Activated T-helper 9 cell treated with anti-CD3 and anti-CD28 coated beads, Interleukin-2, amount 50 U/mL, for 16 hours (primary cell): ENCODE data around the gene AFF2.

Source experiments
- DNase-seq: peaks from one replicate; pipeline ENCODE4 v3.0.0-alpha.2; 2020; ENCODE audit warnings: low read depth

The AFF2 gene

DNA sequence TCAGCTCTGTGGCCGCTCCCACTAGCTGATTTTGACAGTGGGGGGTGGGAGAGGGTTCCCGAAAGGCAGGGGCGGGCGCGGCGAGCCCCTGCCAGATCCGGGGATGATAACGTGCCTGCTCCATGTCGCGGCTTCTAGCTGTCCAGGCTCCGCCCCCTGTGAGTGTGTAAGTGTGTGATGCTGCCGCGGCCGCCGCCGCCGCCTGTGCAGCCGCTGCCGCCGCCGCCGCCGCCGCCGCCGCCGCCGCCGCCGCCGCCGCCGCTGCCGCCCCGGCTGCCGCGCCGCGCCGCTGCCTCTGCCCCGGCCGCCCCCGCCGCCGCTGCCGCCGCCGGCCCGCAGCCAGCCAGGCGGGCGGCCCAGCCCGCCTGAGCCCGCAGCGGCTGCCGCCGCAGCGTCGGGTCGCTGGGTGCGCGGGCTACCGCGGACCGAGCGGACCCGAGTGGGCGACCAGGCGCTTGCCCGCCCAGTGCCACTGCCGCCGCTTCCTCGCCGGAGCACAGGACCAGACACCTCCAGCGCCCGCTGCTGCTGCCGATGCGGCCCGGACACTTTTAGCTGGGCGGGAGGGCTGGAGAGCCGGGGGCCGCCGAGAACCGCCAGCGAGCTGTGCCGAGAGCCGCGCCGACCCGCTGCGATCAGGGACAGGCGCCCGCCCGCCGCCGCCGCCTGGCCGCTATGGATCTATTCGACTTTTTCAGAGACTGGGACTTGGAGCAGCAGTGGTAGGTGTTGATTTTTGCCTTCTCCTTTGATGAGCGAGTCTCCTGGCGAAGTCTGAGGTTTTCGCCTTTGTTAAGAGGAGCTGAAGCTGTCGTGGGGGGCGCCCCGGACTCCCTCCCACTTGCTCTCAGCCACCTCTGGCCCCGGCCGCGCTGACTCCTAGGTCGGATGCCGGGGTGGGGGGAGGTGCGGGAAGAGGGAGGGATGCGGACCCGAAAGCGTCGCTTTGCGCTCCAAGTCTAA lies at the start of gene AFF2:
TSS of gene AFF2 (plus strand) at position 195 of the 963 bp plus-strand sequence. CDS start at position 676, 481 bp downstream.
- DNase-seq, result peak; percentile 19

GRCh38 chrX:148457279-148457678 lies 43.1 kb upstream of the AFF2 start:
- no peak for DNase-seq

DNA sequence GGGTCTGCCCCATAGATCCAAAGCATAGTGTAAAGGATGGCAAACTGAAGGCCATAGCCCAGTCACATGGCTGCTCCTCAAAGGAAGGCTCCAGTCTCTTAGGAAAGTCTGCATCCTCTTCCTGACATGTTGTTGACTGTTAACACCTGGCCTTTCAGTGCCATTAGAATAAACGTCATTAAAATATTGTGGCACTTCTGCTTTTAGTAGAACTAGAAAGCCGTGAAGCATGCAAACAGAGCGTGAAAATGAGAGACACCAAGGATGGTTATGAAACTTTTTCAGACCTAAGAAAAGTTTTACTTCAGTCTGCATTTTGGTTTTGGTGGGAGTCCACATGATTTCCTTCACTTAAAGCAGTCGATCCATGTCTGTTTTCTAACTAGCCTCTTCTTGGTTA lies 41.1 kb upstream of the AFF2 start:
- no peak for DNase-seq

DNA sequence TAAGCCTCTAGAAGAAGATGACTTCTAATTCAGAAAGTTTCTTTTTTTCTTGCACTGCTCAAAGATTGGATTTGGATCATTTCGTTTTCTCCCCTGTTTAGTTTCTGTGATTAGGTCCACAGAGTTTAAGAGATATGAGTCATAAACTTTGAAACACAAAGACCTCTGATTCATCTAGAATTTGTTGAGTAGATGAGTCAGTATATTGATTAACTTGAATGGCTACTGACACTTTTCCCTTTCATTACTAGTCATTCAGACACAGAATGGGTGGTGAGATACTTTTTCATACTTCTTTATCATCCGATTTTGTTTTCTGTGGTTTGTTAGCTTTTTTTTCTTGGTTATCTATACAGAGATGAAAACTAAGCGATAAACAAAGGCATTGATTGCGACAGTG lies 34.1 kb upstream of the AFF2 start:
- DNase-seq, result no peak

GRCh38 chrX:148470324-148470723 lies 30.1 kb upstream of the AFF2 start:
- DNase-seq, result no peak

DNA sequence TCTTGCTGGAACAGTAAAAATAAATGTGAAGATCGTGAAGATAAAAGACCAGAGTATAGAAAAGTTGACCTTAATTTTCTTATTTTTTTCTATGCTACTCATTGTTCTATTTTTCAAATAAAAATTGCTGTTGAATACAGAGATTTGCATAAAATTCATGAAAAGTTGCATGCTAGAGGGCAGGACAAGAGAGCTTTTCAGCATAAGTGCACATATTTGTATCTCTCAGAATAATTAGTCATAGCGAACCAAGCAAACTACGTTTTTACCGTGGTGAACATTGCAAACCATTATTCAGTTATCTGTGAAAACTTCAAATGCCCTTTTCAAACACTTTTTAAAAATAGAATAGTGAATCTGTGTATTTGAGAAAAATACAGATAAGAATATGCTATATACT lies 26.4 kb upstream of the AFF2 start:
- no peak for DNase-seq

DNA sequence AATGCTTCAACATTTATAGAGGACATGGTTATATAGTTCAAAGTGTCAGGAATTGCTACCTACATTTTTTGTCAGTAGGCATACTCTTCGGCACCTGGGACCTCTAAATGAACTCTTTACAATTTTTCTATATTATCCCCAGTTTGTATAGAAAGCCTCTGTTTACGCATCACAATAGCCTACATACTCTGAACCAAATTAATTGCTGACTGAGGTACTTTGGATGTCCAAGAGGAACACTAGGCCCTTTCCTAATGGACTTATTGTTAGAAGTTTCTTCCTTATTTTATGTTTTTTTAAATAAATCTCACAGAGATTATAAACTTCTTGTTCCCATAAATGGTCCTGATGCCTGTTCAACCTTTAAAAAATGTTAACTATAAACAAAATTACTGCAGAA lies 8.4 kb upstream of the AFF2 start:
- no peak for DNase-seq

GRCh38 chrX:148495176-148495575 lies 5.2 kb upstream of the AFF2 start:
- DNase-seq, result no peak

DNA sequence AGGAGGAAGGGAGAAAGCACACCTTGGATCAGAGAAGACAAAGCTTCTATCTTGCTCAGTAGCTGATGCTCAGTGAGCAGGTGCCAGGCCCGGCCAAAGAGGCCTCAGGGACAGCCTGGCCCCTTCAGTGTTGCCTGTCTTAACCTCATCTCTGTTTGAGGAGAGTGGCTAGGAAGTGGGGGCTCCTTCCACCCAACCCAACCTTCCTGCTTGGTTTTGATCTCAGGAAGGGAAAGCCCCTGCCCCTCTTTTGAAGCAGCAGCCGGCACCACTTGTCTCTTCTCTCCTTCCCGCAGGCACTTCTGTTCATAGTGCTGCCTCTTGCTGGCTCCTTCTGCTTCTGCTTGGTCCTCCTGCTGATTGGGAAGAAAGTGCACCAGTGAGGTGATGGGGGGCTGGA lies 2.4 kb upstream of the AFF2 start:
- DNase-seq, result no peak

DNA sequence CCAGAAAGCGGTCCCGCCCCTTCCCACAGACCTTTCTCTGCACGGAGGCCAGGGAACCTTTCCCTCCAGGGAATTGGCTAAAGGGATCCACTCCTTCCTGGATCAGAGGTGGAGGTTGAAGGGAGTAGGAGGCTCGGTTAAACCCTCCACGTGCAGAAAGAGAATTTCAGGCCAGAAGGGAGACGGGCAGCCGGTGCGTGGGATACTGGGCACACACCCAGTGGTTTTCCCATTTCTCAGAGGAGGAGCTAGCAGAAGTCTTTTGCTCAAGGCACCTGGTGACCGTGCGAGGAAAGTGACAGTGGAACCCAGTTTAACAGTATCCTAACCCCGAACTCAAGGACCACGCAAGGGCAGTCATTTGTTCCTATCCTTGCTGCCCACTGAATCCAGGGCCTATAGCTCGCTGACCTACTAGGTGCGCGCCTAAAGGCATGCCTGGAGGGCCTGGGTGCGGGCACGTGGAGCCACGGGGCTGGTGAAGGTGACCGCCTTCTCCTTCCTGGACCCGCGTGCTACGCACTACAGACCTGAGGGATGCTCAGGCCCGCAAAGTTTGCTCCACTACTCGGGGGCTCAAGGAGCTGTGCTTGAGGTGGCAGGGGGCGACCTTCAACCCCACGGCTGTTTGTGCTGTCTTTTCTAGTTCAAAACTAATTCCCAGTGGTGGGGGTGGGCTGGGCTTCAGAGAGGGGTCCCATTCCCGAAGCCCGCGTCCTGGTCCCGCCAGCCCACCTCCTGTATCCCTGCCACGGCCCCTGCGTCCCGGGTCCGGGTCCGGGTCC lies 587 bp upstream of the AFF2 start:
- DNase-seq, result no peak

DNA sequence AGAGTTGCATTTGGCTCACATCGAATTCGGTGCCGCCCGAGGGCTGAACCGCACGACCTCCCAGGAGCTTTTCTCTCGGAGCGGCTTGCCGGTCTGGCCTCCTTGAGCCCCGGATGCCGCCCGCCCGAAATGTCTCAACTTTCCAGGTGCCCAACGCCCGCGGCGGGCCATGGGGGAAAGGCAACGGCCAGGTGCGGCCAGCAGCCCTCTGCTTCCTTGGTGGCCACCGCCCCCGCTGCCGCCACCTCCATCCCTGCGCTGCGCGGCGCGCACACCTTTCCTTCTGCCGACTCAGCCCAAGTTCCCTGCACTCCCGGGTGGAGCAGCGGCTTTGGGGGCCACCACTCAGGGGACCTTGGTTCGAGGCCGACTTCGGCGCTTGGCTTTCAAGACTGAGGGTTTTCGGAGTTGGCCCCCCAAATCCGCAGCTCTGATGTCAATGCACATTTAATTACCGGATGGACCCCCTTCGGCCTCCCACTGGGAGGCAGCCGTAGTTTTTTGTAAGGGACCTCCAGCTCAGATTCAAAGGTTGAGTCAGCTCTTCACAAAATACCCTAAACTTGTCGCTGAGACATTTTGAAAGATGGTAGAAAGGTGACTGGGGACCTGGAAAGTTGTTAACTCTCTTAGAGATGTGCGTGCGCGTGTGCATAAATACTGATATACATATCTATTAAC lies 1.1 kb downstream of the AFF2 start:
- DNase-seq, result no peak

DNA sequence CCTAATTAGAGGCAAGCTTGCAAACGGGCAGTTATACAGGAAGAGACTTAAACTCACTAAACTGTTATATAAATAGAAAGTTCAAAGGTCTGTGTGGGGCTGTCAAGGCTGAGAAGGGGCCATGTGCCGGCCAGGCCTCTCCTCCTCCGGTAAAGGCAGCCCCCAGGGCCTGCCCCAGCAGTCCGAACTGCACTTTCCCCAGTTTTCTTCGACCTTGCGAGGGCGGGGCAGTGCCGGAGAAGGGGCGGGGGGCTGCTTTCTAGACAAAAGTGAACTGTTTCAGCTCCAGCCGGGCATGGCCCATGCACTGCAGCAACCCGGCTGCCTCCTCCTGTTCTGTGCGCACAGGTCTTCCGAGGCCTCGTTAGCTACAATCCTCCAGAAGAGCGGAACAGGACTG lies 4.1 kb downstream of the AFF2 start:
- no peak for DNase-seq

DNA sequence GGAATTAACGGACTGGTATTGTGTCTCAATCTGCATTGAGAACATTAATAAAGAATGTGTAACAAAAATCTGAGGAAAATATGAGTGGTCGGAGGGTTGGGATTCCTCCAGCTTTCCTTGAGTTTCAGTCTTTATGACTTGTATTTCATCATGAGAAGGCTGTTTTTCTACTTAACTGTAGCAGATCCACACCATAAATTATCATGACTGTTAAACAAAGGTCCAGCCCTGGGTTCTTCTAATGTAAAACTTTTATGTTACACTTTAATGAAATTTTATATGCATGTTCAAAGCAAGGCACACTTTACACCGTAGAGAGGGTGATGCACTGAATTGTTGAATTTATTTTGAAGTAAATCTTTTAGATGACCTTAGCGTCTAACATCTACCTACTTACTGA lies 7.0 kb downstream of the AFF2 start:
- DNase-seq, result no peak

DNA sequence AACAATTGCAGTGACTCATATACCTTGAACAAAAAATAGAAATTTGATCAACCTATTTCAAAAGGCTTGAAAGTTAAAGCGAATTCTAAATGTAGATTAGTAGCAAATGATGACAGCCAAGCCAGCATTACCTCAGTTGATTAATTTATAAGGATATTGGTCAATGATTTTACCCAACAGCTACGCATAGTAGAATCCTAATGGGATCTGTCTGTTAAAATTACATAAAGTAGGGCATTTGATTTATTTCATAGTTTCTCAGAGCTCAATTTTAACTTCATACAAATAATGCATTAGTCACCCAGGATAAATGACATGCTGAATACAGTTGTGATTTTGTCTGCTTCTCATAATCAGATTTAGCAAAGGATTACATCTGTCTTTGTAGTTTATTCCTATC lies 12.0 kb downstream of the AFF2 start:
- no peak for DNase-seq

DNA sequence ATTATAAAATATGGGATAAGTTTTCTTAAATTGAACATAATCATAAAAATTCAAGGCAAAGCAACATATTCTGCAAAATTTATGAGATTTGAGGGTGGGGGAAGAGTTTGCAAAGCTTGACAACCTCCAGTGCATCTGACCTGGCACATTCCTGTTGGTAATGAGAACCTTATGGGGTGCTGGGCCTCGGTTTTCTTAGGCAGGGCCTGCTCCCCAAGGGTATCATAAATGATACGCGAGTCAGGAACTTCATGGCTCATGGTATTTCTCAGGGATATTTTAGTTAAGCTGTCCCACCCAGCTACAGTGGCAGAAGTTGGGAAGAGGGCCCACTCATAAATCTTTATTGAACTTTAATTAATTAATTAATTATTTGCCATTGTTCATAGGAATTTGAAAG lies 13.2 kb downstream of the AFF2 start:
- no peak for DNase-seq

GRCh38 chrX:148517176-148517575 lies 16.8 kb downstream of the AFF2 start:
- DNase-seq, result no peak

- no peak for DNase-seq
Observed at GRCh38 chrX:148522006-148522405, 21.6 kb downstream of the AFF2 start.

DNA sequence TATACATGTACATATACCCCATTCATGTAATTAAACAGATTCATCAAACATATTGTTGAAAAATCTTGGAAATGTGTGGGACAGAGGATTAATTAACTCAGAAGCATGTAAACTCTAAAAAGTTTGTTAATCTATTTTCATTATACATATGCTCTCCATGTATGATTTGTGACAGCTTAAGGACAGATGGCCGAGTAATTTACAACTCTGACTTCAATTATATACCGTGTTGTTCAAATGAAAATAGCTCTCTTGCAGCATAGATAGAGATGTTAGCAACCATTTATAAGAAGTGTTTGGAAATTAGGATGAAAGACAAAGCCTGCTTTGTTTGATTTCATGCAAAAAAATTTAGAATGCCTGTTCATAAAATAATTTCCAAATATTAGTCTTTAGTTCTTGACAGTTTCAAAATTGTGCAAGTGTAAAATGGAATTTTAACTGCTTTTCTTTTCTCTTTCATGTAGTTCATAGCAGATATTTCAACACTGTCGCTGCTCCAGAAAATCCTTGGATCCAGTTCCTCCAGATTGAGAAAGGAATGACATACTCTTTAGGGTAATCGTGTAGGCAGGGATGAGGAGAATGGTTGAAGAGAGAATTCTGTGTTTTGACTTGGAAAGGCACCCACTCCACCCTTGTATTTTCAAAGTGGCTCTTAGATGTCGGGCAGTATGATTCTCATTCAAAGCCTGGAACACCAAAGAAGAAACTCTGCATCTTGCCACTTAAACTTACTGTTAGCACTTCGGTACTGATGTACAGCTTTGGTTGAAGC lies 23.1 kb downstream of the AFF2 start:
- DNase-seq, result no peak

GRCh38 chrX:148530464-148531077 lies 30.2 kb downstream of the AFF2 start:
- DNase-seq, result no peak

GRCh38 chrX:148534291-148534690 lies 33.9 kb downstream of the AFF2 start:
- DNase-seq, result no peak

DNA sequence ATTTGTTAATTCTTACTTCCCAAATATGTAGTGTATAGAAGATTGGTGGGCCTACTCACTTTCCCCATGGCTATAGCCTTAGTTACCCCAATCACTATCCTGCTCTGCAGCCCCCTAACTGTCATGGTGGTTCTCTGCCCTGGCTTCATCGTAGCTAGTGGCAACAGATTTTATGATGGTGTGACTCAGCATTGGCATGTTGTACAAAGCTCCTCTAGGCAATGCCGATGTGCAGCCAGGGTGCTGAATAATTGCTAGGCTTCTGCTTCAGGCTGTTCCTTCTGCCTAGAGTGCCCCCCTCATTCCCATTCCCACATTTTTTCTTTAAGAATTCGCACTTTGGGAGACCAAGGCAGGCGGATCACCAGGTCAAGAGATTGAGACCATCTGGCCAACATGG lies 35.2 kb downstream of the AFF2 start:
- DNase-seq, result no peak
